H54 (cell line): ENCODE data around the gene SGMS1.

Experiments used
- DNase-seq: peaks from one replicate; pipeline ENCODE4 v3.0.0; 2011; ENCODE audit warnings: low spot score, mixed read lengths; ENCODE audit not compliant: insufficient read length
- FAIRE-seq: peaks from 3 replicates; lab custom pipeline; 2011; peaks lifted over from hg19 to GRCh38; lab: Jason Lieb, UNC
- POLR2A ChIP-seq: IDR thresholded peaks from 2 replicates; pipeline ENCODE4 v1.6.1; 2011; ENCODE audit warnings: low read depth, mild to moderate bottlenecking, low read length

Gene SGMS1

GRCh38 chr10:50544095-50544856, 79.5 kb downstream of the SGMS1 start:
- FAIRE-seq = no peak

DNA sequence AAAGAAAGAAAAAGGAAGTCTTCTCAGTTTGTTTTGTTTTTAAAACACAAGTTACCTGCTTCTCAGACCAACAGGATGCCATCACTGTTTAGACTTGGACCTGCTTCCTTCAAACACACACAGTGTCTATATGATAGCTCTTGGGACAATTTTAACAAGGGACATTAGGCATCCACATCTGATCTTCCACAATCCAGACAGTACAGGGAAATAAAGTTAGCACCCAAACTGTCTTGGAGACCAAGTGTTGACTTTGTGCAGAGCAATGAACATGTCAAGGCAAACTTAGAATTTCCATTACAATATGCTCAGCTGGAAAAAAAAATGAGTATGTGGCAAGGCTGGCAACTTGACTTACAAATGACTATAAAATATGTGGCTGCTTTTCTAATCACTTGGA, 80.9 kb downstream of the SGMS1 start:
- FAIRE-seq (no peak), DNase-seq (no peak)
- TF ChIP-seq POLR2A = no peak

More at GRCh38 chr10:50544095-50544856, 79.5 kb downstream of the SGMS1 start:
- no peak for DNase-seq
- no peak for TF ChIP-seq POLR2A

DNA sequence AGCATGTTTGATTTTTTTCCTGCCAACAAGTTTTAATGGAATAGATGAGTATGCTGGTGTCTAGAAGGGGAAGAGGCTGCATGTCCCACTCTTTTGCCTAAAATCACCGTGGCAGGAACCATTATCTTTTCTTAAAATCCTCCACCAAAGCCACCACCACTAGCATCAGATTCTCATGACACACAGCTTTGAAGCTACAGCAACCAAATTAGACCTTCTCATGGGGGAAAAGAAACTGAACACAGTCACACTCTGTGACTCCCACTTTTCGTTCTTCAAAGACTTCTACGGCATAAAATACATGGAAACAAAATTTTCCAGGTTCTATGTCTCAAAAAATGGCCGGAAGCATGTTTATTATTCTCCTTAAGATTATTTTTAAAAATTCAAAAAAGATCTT, 81.8 kb downstream of the SGMS1 start:
- DNase-seq (no peak), FAIRE-seq (no peak)
- TF ChIP-seq POLR2A = no peak

GRCh38 chr10:50541317-50541716, 82.4 kb downstream of the SGMS1 start:
- no peak for DNase-seq
- FAIRE-seq = no peak
- no peak for TF ChIP-seq POLR2A

DNA sequence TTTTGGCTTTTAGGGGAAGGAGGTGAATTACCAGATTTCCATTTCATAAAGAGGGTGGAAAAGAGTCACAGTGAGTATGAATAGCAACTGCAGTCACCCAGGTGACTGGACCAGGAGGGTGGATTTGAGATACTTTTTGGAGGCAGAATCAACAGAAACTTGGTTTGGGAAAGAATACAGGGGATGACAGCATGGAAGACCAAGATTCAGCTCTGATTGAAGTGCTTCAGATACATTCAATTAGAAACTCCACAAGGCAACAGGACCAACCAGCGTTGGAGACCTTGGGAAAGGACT, 83.0 kb downstream of the SGMS1 start:
- FAIRE-seq = no peak

GRCh38 chr10:50540069-50540825, 83.5 kb downstream of the SGMS1 start:
- DNase-seq (no peak), FAIRE-seq (no peak)
- TF ChIP-seq POLR2A = no peak

More for the DNA sequence above, 83.0 kb downstream of the SGMS1 start:
- no peak for TF ChIP-seq POLR2A
- DNase-seq = no peak

- peak; percentile 36 for FAIRE-seq
- TF ChIP-seq POLR2A = no peak
- DNase-seq = no peak
Measured at GRCh38 chr10:50538555-50539398, 85.0 kb downstream of the SGMS1 start.

- FAIRE-seq (peak; percentile 87), DNase-seq (no peak)
Measured at GRCh38 chr10:50536617-50537240, 87.0 kb downstream of the SGMS1 start.

GRCh38 chr10:50534748-50535376, 88.9 kb downstream of the SGMS1 start:
- FAIRE-seq (peak; percentile 81), DNase-seq (peak; percentile 29)

More at GRCh38 chr10:50536617-50537240, 87.0 kb downstream of the SGMS1 start:
- TF ChIP-seq POLR2A = no peak

- DNase-seq (no peak), FAIRE-seq (no peak)
- TF ChIP-seq POLR2A = no peak
Measured at GRCh38 chr10:50533296-50533695, 90.5 kb downstream of the SGMS1 start.

DNA sequence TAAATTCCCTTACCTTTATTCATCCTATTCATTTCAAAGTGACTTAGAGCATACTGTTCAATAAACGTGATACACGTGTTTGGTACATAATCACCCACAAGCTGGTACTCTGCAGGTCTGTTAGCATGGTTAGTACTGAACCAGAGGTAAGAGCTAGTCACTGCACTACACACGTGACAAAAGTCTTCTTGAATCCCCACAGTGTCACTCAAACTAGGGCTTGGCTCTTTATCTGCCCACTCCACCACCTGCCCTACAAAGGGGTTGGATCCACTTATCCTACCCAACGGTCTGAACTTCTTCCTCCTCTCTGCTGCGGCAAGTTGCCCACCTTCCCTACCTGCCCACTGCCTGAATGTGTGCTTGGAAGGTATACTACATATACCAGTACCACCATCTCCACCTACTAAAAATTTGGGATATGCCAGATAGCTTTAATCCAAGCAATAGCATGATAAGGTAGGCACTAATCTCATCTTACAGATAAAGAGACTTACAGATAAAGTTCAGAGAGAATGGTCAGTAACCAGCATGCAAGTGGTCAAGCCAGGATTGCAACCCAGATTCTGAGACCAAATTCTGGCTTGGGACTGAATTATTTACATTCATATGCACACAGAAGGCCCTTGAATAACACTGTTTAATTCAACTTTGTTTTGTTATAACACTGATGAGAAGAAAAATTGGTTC, 92.2 kb downstream of the SGMS1 start:
- no peak for FAIRE-seq
- TF ChIP-seq POLR2A = no peak

GRCh38 chr10:50529660-50530059, 94.1 kb downstream of the SGMS1 start:
- DNase-seq (no peak), FAIRE-seq (no peak)
- no peak for TF ChIP-seq POLR2A

More for the DNA sequence above, 92.2 kb downstream of the SGMS1 start:
- DNase-seq = no peak
